Measurements from ENCODE around the gene RAI1.

DNA sequence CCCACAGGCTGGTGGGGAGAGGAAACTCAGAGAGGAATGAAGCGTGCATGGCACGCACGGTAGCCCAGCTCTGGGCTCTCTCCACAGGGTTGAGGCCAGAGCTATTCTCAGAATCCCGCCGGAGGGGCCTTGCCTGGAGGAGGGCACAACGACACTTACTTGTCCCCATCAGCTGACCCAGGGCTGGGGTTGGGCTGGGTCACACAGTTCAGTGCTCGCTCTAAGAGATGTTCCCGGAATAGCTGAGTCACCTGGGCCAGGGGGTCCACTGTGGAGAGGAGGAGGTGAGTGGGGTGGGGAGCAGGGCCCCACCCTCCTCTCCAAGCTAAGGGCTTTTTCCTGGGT lies 133.8 kb downstream of the RAI1 start:
- TF ChIP-seq POLR2A (IDR thresholded peaks at IDR 0.05; ENCODE audit: low read depth, low read length): no peak
- TF ChIP-seq POLR2AphosphoS5 (IDR thresholded peaks at IDR 0.05; ENCODE audit: low read depth, low read length): no peak
- TF ChIP-seq TAF1 (IDR thresholded peaks at IDR 0.05; ENCODE audit: borderline replicate concordance, low read depth, low read length): no peak
